ENCODE measurements around the gene PCDH15.
"Not testable (repeated sequence)": the region's sequence is repeated elsewhere in the genome, so short reads cannot be mapped to it uniquely, and the experiment has no call there.

The PCDH15 gene

DNA sequence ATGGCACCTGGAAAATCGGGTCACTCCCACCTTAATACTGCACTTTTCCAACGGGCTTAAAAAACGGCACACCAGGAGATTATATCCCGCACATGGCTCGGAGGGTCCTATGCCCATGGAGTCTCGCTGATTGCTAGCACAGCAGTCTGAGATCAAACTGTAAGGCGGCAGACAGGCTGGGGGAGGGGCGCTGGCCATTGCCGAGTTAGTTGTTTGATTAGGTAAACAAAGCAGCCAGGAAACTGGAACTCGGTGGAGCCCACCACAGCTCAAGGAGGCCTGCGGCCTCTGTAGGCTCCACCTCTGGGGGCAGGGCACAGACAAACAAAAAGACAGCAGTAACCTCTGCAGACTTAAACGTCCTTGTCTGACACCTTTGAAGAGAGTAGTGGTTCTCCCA is 285.8 kb downstream of the PCDH15 start:
- H2BK5ac ChIP-seq (ENCODE audit: low read depth, low read length, poor library complexity); H3K27me3 ChIP-seq (ENCODE audit: insufficient read depth, low read length); DNase-seq; H4K8ac ChIP-seq (ENCODE audit: low read depth, low read length); H3K9me3 ChIP-seq (ENCODE audit: insufficient read depth, low read depth, low read length); H4K91ac ChIP-seq (ENCODE audit: low read depth, low read length); H3K36me3 ChIP-seq (ENCODE audit: control insufficient read depth in 1 of 2, insufficient read depth in 2 of 2, low read length in 2 of 2); H3K9ac ChIP-seq (ENCODE audit: low read length); H3K4me2 ChIP-seq (ENCODE audit: low read length); H3K4me3 ChIP-seq (ENCODE audit: low read depth, low read length); H3K4ac ChIP-seq (ENCODE audit: low read depth, low read length); H2AK5ac ChIP-seq (ENCODE audit: low read length); H3K23ac ChIP-seq (ENCODE audit: low read length); H3K27ac ChIP-seq (ENCODE audit: low read depth, low read length); H3K79me1 ChIP-seq (ENCODE audit: low read length); H4K12ac ChIP-seq (ENCODE audit: low read depth, low read length); H2BK12ac ChIP-seq (ENCODE audit: low read length); H3K4me1 ChIP-seq (ENCODE audit: control insufficient read depth in 1 of 2, insufficient read depth in 2 of 2, low read length in 2 of 2); H3K79me2 ChIP-seq (ENCODE audit: control insufficient read depth, insufficient read depth, low read length, poor library complexity); H2BK120ac ChIP-seq (ENCODE audit: insufficient read depth, low read length, poor library complexity); H2AFZ ChIP-seq (ENCODE audit: insufficient read depth, low read length, poor library complexity); H3K18ac ChIP-seq (ENCODE audit: low read length); H3K14ac ChIP-seq (ENCODE audit: low read length): not testable (repeated sequence)
- no CpG with 5 or more reads among the region's 12 CpGs for WGBS (ENCODE audit: extremely low coverage, insufficient coverage, insufficient read length)

- H3K9ac ChIP-seq (ENCODE audit: low read length): no peak overlapping the region
- no CpG with 5 or more reads among the region's 3 CpGs for WGBS (ENCODE audit: extremely low coverage, insufficient coverage, insufficient read length)
- H3K4me1 ChIP-seq (ENCODE audit: control insufficient read depth in 1 of 2, insufficient read depth in 2 of 2, low read length in 2 of 2): no peaks in the 10 kb centered on the region
- no peak overlapping the region for H3K4me3 ChIP-seq (ENCODE audit: low read depth, low read length)
- DNase-seq: no peak
- no peak overlapping the region for H3K4ac ChIP-seq (ENCODE audit: low read depth, low read length)
- no peak overlapping the region for H3K18ac ChIP-seq (ENCODE audit: low read length)
- H3K4me2 ChIP-seq (ENCODE audit: low read length): no peak overlapping the region
- no peak overlapping the region for H3K14ac ChIP-seq (ENCODE audit: low read length)
- no peak overlapping the region for H2AFZ ChIP-seq (ENCODE audit: insufficient read depth, low read length, poor library complexity)
- no peaks in the 10 kb centered on the region for H3K27me3 ChIP-seq (ENCODE audit: insufficient read depth, low read length)
- H4K91ac ChIP-seq (ENCODE audit: low read depth, low read length): no peak overlapping the region
- no peak overlapping the region for H2BK12ac ChIP-seq (ENCODE audit: low read length)
- H3K36me3 ChIP-seq (ENCODE audit: control insufficient read depth in 1 of 2, insufficient read depth in 2 of 2, low read length in 2 of 2): no peaks in the 10 kb centered on the region
- H3K23ac ChIP-seq (ENCODE audit: low read length): no peak overlapping the region
- H3K9me3 ChIP-seq (ENCODE audit: insufficient read depth, low read depth, low read length): no peaks in the 10 kb centered on the region
- H3K79me1 ChIP-seq (ENCODE audit: low read length): no peaks in the 10 kb centered on the region
- no peaks in the 10 kb centered on the region for H3K79me2 ChIP-seq (ENCODE audit: control insufficient read depth, insufficient read depth, low read length, poor library complexity)
- H4K8ac ChIP-seq (ENCODE audit: low read depth, low read length): no peak overlapping the region
- H2BK5ac ChIP-seq (ENCODE audit: low read depth, low read length, poor library complexity): no peak overlapping the region
- H2AK5ac ChIP-seq (ENCODE audit: low read length): no peak overlapping the region
- H4K12ac ChIP-seq (ENCODE audit: low read depth, low read length): no peak overlapping the region
- H2BK120ac ChIP-seq (ENCODE audit: insufficient read depth, low read length, poor library complexity): no peak overlapping the region
- no peak overlapping the region for H3K27ac ChIP-seq (ENCODE audit: low read depth, low read length)
Observed at GRCh38 chr10:54503863-54504262, 297.2 kb downstream of the PCDH15 start.

GRCh38 chr10:54501929-54502328 is 299.1 kb downstream of the PCDH15 start:
- H2AK5ac ChIP-seq (ENCODE audit: low read length): no peak overlapping the region
- H4K91ac ChIP-seq (ENCODE audit: low read depth, low read length): no peak overlapping the region
- no peak overlapping the region for H2BK12ac ChIP-seq (ENCODE audit: low read length)
- no peak overlapping the region for H3K14ac ChIP-seq (ENCODE audit: low read length)
- no peaks in the 10 kb centered on the region for H3K36me3 ChIP-seq (ENCODE audit: control insufficient read depth in 1 of 2, insufficient read depth in 2 of 2, low read length in 2 of 2)
- H3K79me2 ChIP-seq (ENCODE audit: control insufficient read depth, insufficient read depth, low read length, poor library complexity): no peaks in the 10 kb centered on the region
- H3K18ac ChIP-seq (ENCODE audit: low read length): no peak overlapping the region
- no peak overlapping the region for H3K23ac ChIP-seq (ENCODE audit: low read length)
- H3K4ac ChIP-seq (ENCODE audit: low read depth, low read length): no peak overlapping the region
- H3K4me3 ChIP-seq (ENCODE audit: low read depth, low read length): no peak overlapping the region
- H3K9me3 ChIP-seq (ENCODE audit: insufficient read depth, low read depth, low read length): no peaks in the 10 kb centered on the region
- H2BK120ac ChIP-seq (ENCODE audit: insufficient read depth, low read length, poor library complexity): no peak overlapping the region
- H3K27me3 ChIP-seq (ENCODE audit: insufficient read depth, low read length): no peaks in the 10 kb centered on the region
- H3K27ac ChIP-seq (ENCODE audit: low read depth, low read length): no peak overlapping the region
- H3K4me2 ChIP-seq (ENCODE audit: low read length): no peak overlapping the region
- H4K12ac ChIP-seq (ENCODE audit: low read depth, low read length): no peak overlapping the region
- H2AFZ ChIP-seq (ENCODE audit: insufficient read depth, low read length, poor library complexity): no peak overlapping the region
- H3K4me1 ChIP-seq (ENCODE audit: control insufficient read depth in 1 of 2, insufficient read depth in 2 of 2, low read length in 2 of 2): no peaks in the 10 kb centered on the region
- no peaks in the 10 kb centered on the region for H3K79me1 ChIP-seq (ENCODE audit: low read length)
- H3K9ac ChIP-seq (ENCODE audit: low read length): no peak overlapping the region
- peak in 1 of 2 donors; percentile 26 for DNase-seq
- no peak overlapping the region for H4K8ac ChIP-seq (ENCODE audit: low read depth, low read length)
- no peak overlapping the region for H2BK5ac ChIP-seq (ENCODE audit: low read depth, low read length, poor library complexity)

DNA sequence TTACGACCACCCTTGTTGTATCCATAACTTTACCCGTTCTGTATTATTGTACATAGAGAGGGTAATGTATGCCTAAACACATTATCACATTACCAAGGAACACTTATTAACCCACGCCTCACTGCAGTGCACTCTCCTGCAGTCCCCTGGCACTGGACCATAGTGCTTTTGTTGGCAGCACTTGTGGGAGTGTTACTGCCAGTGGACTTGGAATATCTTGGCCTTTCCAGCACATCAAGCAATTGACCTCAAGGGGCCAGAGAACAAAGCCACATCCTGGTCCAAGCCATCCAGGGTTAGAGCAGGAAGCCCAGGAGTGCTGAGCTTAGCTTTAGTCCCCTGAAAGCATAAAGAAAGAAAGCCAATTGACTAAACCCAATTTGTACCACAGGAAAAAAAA is 304.2 kb downstream of the PCDH15 start:
- Histone ChIP-seq H3K27ac (ENCODE audit: low read depth, low read length) (no peak overlapping the region), H3K4me3 (ENCODE audit: low read depth, low read length) (no peak overlapping the region), H3K4me2 (ENCODE audit: low read length) (no peak overlapping the region), H3K27me3 (ENCODE audit: insufficient read depth, low read length) (no peaks in the 10 kb centered on the region), H3K23ac (ENCODE audit: low read length) (no peak overlapping the region), H2BK5ac (ENCODE audit: low read depth, low read length, poor library complexity) (no peak overlapping the region), H3K79me1 (ENCODE audit: low read length) (no peaks in the 10 kb centered on the region), H2AK5ac (ENCODE audit: low read length) (no peak overlapping the region), H3K9ac (ENCODE audit: low read length) (no peak overlapping the region), H3K79me2 (ENCODE audit: control insufficient read depth, insufficient read depth, low read length, poor library complexity) (no peaks in the 10 kb centered on the region), H4K8ac (ENCODE audit: low read depth, low read length) (no peak overlapping the region), H3K4me1 (ENCODE audit: control insufficient read depth in 1 of 2, insufficient read depth in 2 of 2, low read length in 2 of 2) (no peaks in the 10 kb centered on the region), H4K91ac (ENCODE audit: low read depth, low read length) (no peak overlapping the region), H3K36me3 (ENCODE audit: control insufficient read depth in 1 of 2, insufficient read depth in 2 of 2, low read length in 2 of 2) (no peaks in the 10 kb centered on the region), H2BK12ac (ENCODE audit: low read length) (no peak overlapping the region), H3K18ac (ENCODE audit: low read length) (no peak overlapping the region), H3K4ac (ENCODE audit: low read depth, low read length) (no peak overlapping the region), H2AFZ (ENCODE audit: insufficient read depth, low read length, poor library complexity) (no peak overlapping the region), H2BK120ac (ENCODE audit: insufficient read depth, low read length, poor library complexity) (no peak overlapping the region), H4K12ac (ENCODE audit: low read depth, low read length) (no peak overlapping the region), H3K9me3 (ENCODE audit: insufficient read depth, low read depth, low read length) (no peaks in the 10 kb centered on the region), H3K14ac (ENCODE audit: low read length) (no peak overlapping the region)
- DNase-seq: no peak
- WGBS (ENCODE audit: extremely low coverage, insufficient coverage, insufficient read length): no CpG with 5 or more reads among the region's 3 CpGs

GRCh38 chr10:54487743-54488142 is 313.3 kb downstream of the PCDH15 start:
- Histone ChIP-seq H3K27me3 (ENCODE audit: insufficient read depth, low read length) (no peaks in the 10 kb centered on the region), H2BK12ac (ENCODE audit: low read length) (no peak overlapping the region), H3K4me2 (ENCODE audit: low read length) (no peak overlapping the region), H3K4me3 (ENCODE audit: low read depth, low read length) (no peak overlapping the region), H3K9me3 (ENCODE audit: insufficient read depth, low read depth, low read length) (no peaks in the 10 kb centered on the region), H3K79me2 (ENCODE audit: control insufficient read depth, insufficient read depth, low read length, poor library complexity) (no peaks in the 10 kb centered on the region), H3K4ac (ENCODE audit: low read depth, low read length) (no peak overlapping the region), H3K23ac (ENCODE audit: low read length) (no peak overlapping the region), H3K4me1 (ENCODE audit: control insufficient read depth in 1 of 2, insufficient read depth in 2 of 2, low read length in 2 of 2) (no peaks in the 10 kb centered on the region), H3K79me1 (ENCODE audit: low read length) (no peaks in the 10 kb centered on the region), H3K36me3 (ENCODE audit: control insufficient read depth in 1 of 2, insufficient read depth in 2 of 2, low read length in 2 of 2) (no peaks in the 10 kb centered on the region), H2BK120ac (ENCODE audit: insufficient read depth, low read length, poor library complexity) (no peak overlapping the region), H2BK5ac (ENCODE audit: low read depth, low read length, poor library complexity) (no peak overlapping the region), H3K27ac (ENCODE audit: low read depth, low read length) (no peak overlapping the region), H3K14ac (ENCODE audit: low read length) (no peak overlapping the region), H3K9ac (ENCODE audit: low read length) (no peak overlapping the region), H2AFZ (ENCODE audit: insufficient read depth, low read length, poor library complexity) (no peak overlapping the region), H4K91ac (ENCODE audit: low read depth, low read length) (no peak overlapping the region), H2AK5ac (ENCODE audit: low read length) (no peak overlapping the region), H3K18ac (ENCODE audit: low read length) (no peak overlapping the region), H4K8ac (ENCODE audit: low read depth, low read length) (no peak overlapping the region), H4K12ac (ENCODE audit: low read depth, low read length) (no peak overlapping the region)
- no CpG with 5 or more reads among the region's 2 CpGs for WGBS (ENCODE audit: extremely low coverage, insufficient coverage, insufficient read length)
- no peak for DNase-seq

Data from trophoblast cell (in vitro differentiated cells and primary cell).